K562 (cell line): Measurements from ENCODE around the gene DLGAP1. TPM values are rescaled to one million over a fixed set of nuclear protein-coding genes. Genes with fewer than 3 reads are reported as not detected.

Experiments used
- CBX2 ChIP-seq: fragments of 200-600 bp; sonication (generic); IDR thresholded peaks from one replicate; pipeline ENCODE4 v1.6.1; 2012; ENCODE audit warnings: mild to moderate bottlenecking, low read length, inconsistent platforms; ENCODE audit not compliant: insufficient read depth, poor library complexity, severe bottlenecking
- FOXJ3 ChIP-seq: sonication (generic); formaldehyde crosslinking; IDR thresholded peaks from 2 replicates; pipeline ENCODE4 v1.4.0; 2020; ENCODE audit warnings: mild to moderate bottlenecking, missing genetic modification reagents
- LCOR ChIP-seq: sonication (generic); formaldehyde crosslinking; IDR thresholded peaks from 2 replicates; pipeline ENCODE4 v1.8.0; 2022; ENCODE audit warnings: mild to moderate bottlenecking, missing genetic modification reagents
- NFIC ChIP-seq: fragments of 450-650 bp; IDR thresholded peaks from 2 replicates; pipeline ENCODE4 v1.6.1; 2017; ENCODE audit warnings: mild to moderate bottlenecking, inconsistent platforms
- SMAD4 ChIP-seq: fragments of 250-450 bp; sonication (Bioruptor Pico); conservative IDR thresholded peaks from 2 replicates; pipeline ENCODE4 v1.8.0; 2021; ENCODE audit warnings: inconsistent platforms, mild to moderate bottlenecking, moderate library complexity
- SNIP1 ChIP-seq: fragments of 450-650 bp; IDR thresholded peaks from 2 replicates; pipeline ENCODE4 v1.7.1; 2017; ENCODE audit warnings: low read depth, mild to moderate bottlenecking
- SUPT5H ChIP-seq: fragments of 450-650 bp; IDR thresholded peaks from 2 replicates; pipeline ENCODE4 v1.6.1; 2016
- TBL1XR1 ChIP-seq, 2 experiments: IDR thresholded peaks; 2 replicates each; pipeline ENCODE4 v1.6.1; 2012; ENCODE audit warnings: improper control_type of control experiment in 2 of 2, low read length in 2 of 2, mild to moderate bottlenecking in 1 of 2
- UBTF ChIP-seq, 2 experiments: IDR thresholded peaks; 2 replicates each; pipeline ENCODE4 v1.6.1; 2012; ENCODE audit warnings: improper control_type of control experiment in 2 of 2, low read depth in 2 of 2, low read length in 2 of 2, borderline replicate concordance in 1 of 2
- ZNF318 ChIP-seq, 2 experiments: fragments of 450-650 bp; IDR thresholded peaks; 2 replicates each; pipeline ENCODE4 v1.6.1; 2016; ENCODE audit warnings: mild to moderate bottlenecking in 2 of 2, borderline replicate concordance in 1 of 2, low read depth in 1 of 2, moderate library complexity in 1 of 2
- ZNF717 ChIP-seq: fragments of 250-450 bp; sonication (Bioruptor Pico); IDR thresholded peaks from 2 replicates; pipeline ENCODE4 v1.5.0; 2021
- polyA plus RNA-seq, 8 experiments: library from polyadenylated mRNA; depleted of rRNA in 4 of 8; stranded (reverse) in 5 of 8; unstranded in 3 of 8; fragments of >200 nt; fragmentation: Nextera tagmentation in 2 of 8; fragmentation: Illumina TruSeq in 1 of 8; extraction: Ambion mirVana in 2 of 8; extraction: Trizol in 1 of 8; gene quantifications; 2 replicates each; pipeline versions ENCODE4 v1.2.1 to v1.2.3, GENCODE V29; 2011 to 2014; ENCODE audit warnings: inconsistent platforms in 1 of 8, missing spikeins in 1 of 8
- total RNA-seq, 7 experiments: library from RNA; depleted of rRNA in 6 of 7; stranded (reverse); fragments of >200 nt in 6 of 7; fragmentation: Illumina TruSeq in 2 of 7; extraction: Trizol in 2 of 7; gene quantifications; 2 replicates each; pipeline versions ENCODE4 v1.2.1 to v1.2.3, GENCODE V29; 2011 to 2021; ENCODE audit warnings: low replicate concordance in 1 of 7
- TF ChIP-seq, protein P1 (sequence below): sonication (generic); formaldehyde crosslinking; IDR thresholded peaks from 2 replicates; pipeline ENCODE4 v1.9.0; 2022; ENCODE audit warnings: mild to moderate bottlenecking, missing genetic modification reagents
- TF ChIP-seq, protein P2 (sequence below): IDR thresholded peaks from 2 replicates; pipeline ENCODE4 v1.6.1; 2014; ENCODE audit warnings: antibody characterized with exemption

Gene DLGAP1
- total and polyA plus RNA-seq, 9 of the 15 experiments (the other 6 are each of a cell fraction or from before 2014, with no cell fraction given), result 0.04 to 0.22 (median 0.08) TPM

GRCh38 chr18:3447895-3448837, 1006.9 kb downstream of the DLGAP1 start (continued):
- TF ChIP-seq, protein P1, sequence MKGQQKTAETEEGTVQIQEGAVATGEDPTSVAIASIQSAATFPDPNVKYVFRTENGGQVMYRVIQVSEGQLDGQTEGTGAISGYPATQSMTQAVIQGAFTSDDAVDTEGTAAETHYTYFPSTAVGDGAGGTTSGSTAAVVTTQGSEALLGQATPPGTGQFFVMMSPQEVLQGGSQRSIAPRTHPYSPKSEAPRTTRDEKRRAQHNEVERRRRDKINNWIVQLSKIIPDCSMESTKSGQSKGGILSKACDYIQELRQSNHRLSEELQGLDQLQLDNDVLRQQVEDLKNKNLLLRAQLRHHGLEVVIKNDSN (CRISPR knock-in tag), result no peak; the same call in none of the 2 replicates
- TF ChIP-seq FOXJ3 (CRISPR knock-in tag) (peak; percentile 66; the same call in 1 of the 2 replicates), LCOR (CRISPR knock-in tag) (peak; percentile 97), UBTF (IDR thresholded peaks at IDR 0.05; ENCODE audit: borderline replicate concordance in 1 of 2, low read depth in 2 of 2, low read length in 2 of 2) (peak; percentile 51 to 92; a peak in 3 of 4 replicates), ZNF717 (no peak), CBX2 (no peak), SNIP1 (no peak), TBL1XR1 (IDR thresholded peaks at IDR 0.05; ENCODE audit: low read length in 2 of 2) (peak; percentile 16 to 68; a peak in 3 of 4 replicates), SMAD4 (CRISPR knock-in tag) (peak; percentile 97), NFIC (no peak), SUPT5H (no peak), ZNF318 (IDR thresholded peaks at IDR 0.05; ENCODE audit: borderline replicate concordance in 1 of 2, low read depth in 1 of 2) (no peak)
- TF ChIP-seq, protein P2, sequence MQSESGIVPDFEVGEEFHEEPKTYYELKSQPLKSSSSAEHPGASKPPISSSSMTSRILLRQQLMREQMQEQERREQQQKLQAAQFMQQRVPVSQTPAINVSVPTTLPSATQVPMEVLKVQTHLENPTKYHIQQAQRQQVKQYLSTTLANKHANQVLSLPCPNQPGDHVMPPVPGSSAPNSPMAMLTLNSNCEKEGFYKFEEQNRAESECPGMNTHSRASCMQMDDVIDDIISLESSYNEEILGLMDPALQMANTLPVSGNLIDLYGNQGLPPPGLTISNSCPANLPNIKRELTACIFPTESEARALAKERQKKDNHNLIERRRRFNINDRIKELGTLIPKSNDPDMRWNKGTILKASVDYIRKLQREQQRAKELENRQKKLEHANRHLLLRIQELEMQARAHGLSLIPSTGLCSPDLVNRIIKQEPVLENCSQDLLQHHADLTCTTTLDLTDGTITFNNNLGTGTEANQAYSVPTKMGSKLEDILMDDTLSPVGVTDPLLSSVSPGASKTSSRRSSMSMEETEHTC, result peak; percentile 25; the same call in 1 of the 2 replicates
